ENCODE results near the gene LRRC30. TPM values are rescaled to one million over a fixed set of nuclear protein-coding genes. Genes with fewer than 3 reads are reported as not detected.

The LRRC30 gene
- total and polyA plus RNA-seq, 2 donors (not counting 1 experiment from before 2014, with no cell fraction given): not detected

DNA sequence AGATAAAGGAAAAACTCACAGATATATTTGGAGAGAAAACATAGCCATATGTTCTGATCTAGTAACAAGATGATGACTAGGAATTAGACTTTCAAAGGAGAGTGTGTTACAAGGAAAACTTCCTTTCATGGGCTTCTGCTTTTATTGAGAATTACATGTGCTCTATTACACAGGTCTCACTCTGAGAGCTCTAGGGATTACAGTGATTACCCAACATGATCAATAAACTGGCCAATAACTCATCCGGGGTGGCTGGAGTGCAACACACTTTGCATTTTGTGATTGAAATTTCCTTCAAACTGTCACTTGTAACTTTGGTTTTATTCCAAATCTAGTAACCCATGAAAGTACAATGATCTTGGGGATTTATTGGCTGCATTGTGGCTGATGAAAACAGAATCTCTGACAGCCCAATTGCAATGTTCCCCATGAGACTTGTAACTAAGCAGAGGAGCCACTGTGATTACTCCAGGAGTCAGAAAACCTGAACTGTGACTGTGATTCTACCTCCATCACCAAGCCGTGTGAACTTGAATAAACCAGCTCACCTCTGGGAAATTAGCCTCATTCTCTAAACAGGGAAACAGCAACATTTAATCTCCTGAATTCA lies 40.2 kb upstream of the LRRC30 start:
- H3K4me3 Mint-ChIP-seq: no peak overlapping the region
- H3K9me3 Mint-ChIP-seq (ENCODE audit: insufficient read depth): peaks cover 9% of the 10 kb centered on the region
- ChIA-PET CTCF (interaction anchor here (0.5 to 0.9 kb wide), 2 partner anchors 13 to 14 kb away, joined by 3 read pairs; no protein-coding TSS in a partner anchor), POLR2A (no interaction called here)
- intact Hi-C loops (cut with micrococcal nuclease): no loop called here
- no peak overlapping the region for H3K27ac ChIP-seq (ENCODE audit: low read length in 2 of 2)
- no CpG with 5 or more reads among the region's 2 CpGs for WGBS (ENCODE audit: insufficient coverage)
- TF ChIP-seq CTCF (IDR thresholded peaks at IDR 0.05) (no peak), EZH2 (IDR thresholded peaks at IDR 0.05; ENCODE audit: borderline replicate concordance, insufficient read depth, low read depth, low read length, poor library complexity, severe bottlenecking) (no peak)
- H3K4me3 ChIP-seq (ENCODE audit: control extremely low read depth in 1 of 5, extremely low read depth in 1 of 5, insufficient read depth in 1 of 5, low read depth in 2 of 5, low read length in 4 of 5): no peak overlapping the region
- H3K79me2 ChIP-seq (ENCODE audit: control insufficient read depth, insufficient read depth, low read length): no peaks in the 10 kb centered on the region
- H3K27ac Mint-ChIP-seq: no peak overlapping the region
- no peak for ATAC-seq (ENCODE audit: low read depth)
- no peak overlapping the region for H3K4me2 ChIP-seq (replicated peaks; ENCODE audit: low read depth, low read length, poor library complexity, severe bottlenecking)
- no peaks in the 10 kb centered on the region for H3K27me3 ChIP-seq (replicated peaks in 1 of 4; ENCODE audit: control extremely low read depth in 1 of 4, control insufficient read depth in 3 of 4, insufficient read depth in 4 of 4, low read length in 3 of 4)
- H3K4me1 Mint-ChIP-seq: no peaks in the 10 kb centered on the region
- H3K4me1 ChIP-seq (ENCODE audit: control insufficient read depth in 2 of 2, insufficient read depth in 2 of 2, low read length in 2 of 2): no peaks in the 10 kb centered on the region
- DNase-seq: no peak
- no peaks in the 10 kb centered on the region for H4K20me1 ChIP-seq (ENCODE audit: control insufficient read depth, insufficient read depth, low read length, poor library complexity, severe bottlenecking)
- no peak overlapping the region for H3K9ac ChIP-seq (ENCODE audit: low read length)
- no peaks in the 10 kb centered on the region for H3K27me3 Mint-ChIP-seq
- H3K36me3 ChIP-seq (replicated peaks in 1 of 2; ENCODE audit: control extremely low read depth in 1 of 2, control insufficient read depth in 1 of 2, extremely low read depth in 1 of 2, insufficient read depth in 2 of 2, low read length in 1 of 2): no peaks in the 10 kb centered on the region
- no peak overlapping the region for H2AFZ ChIP-seq (ENCODE audit: insufficient read depth, low read depth, low read length, poor library complexity, severe bottlenecking)
- no peaks in the 10 kb centered on the region for H3K9me3 ChIP-seq (ENCODE audit: control extremely low read depth in 1 of 3, control insufficient read depth in 2 of 3, insufficient read depth in 1 of 3, low read length in 2 of 3)

- Mint-ChIP-seq H3K27ac (no peak overlapping the region), H3K9me3 (ENCODE audit: insufficient read depth) (peaks cover 4% of the 10 kb centered on the region), H3K27me3 (no peaks in the 10 kb centered on the region), H3K4me3 (no peak overlapping the region), H3K4me1 (no peaks in the 10 kb centered on the region)
- DNase-seq (no peak), ATAC-seq (ENCODE audit: low read depth) (no peak)
- no peak overlapping the region for H2AFZ ChIP-seq (ENCODE audit: insufficient read depth, low read depth, low read length, poor library complexity, severe bottlenecking)
- no peak overlapping the region for H3K4me2 ChIP-seq (replicated peaks; ENCODE audit: low read depth, low read length, poor library complexity, severe bottlenecking)
- no CpG with 5 or more reads among the region's 2 CpGs for WGBS (ENCODE audit: insufficient coverage)
- H3K79me2 ChIP-seq (ENCODE audit: control insufficient read depth, insufficient read depth, low read length): no peaks in the 10 kb centered on the region
- no peak for TF ChIP-seq EZH2 (IDR thresholded peaks at IDR 0.05; ENCODE audit: borderline replicate concordance, insufficient read depth, low read depth, low read length, poor library complexity, severe bottlenecking)
- no peak for TF ChIP-seq CTCF (IDR thresholded peaks at IDR 0.05)
- H3K9me3 ChIP-seq (ENCODE audit: control extremely low read depth in 1 of 3, control insufficient read depth in 2 of 3, insufficient read depth in 1 of 3, low read length in 2 of 3): no peaks in the 10 kb centered on the region
- no peaks in the 10 kb centered on the region for H3K27me3 ChIP-seq (replicated peaks in 1 of 4; ENCODE audit: control extremely low read depth in 1 of 4, control insufficient read depth in 3 of 4, insufficient read depth in 4 of 4, low read length in 3 of 4)
- H3K4me3 ChIP-seq (ENCODE audit: control extremely low read depth in 1 of 5, extremely low read depth in 1 of 5, insufficient read depth in 1 of 5, low read depth in 2 of 5, low read length in 4 of 5): no peak overlapping the region
- intact Hi-C loops (cut with micrococcal nuclease): no loop called here
- POLR2A ChIA-PET: no interaction called here
- H3K36me3 ChIP-seq (replicated peaks in 1 of 2; ENCODE audit: control extremely low read depth in 1 of 2, control insufficient read depth in 1 of 2, extremely low read depth in 1 of 2, insufficient read depth in 2 of 2, low read length in 1 of 2): no peaks in the 10 kb centered on the region
- no peak overlapping the region for H3K9ac ChIP-seq (ENCODE audit: low read length)
- H4K20me1 ChIP-seq (ENCODE audit: control insufficient read depth, insufficient read depth, low read length, poor library complexity, severe bottlenecking): no peaks in the 10 kb centered on the region
- no peaks in the 10 kb centered on the region for H3K4me1 ChIP-seq (ENCODE audit: control insufficient read depth in 2 of 2, insufficient read depth in 2 of 2, low read length in 2 of 2)
- no peak overlapping the region for H3K27ac ChIP-seq (ENCODE audit: low read length in 2 of 2)
- CTCF ChIA-PET: interaction anchor here (0.9 kb wide), 1 partner anchor 13 kb away, joined by 3 read pairs; no protein-coding TSS in a partner anchor
These were observed 39.2 kb upstream of the LRRC30 start for GRCh38 chr18:7191736-7192135.

All from B cell (primary cell).